Retinal pigment epithelial cell (primary cell): Measurements from ENCODE around the gene PDE2A.
A peak's percentile ranks its signal among the peaks of the same experiment; 100 is the strongest.

Experiments
- DNase-seq: peaks from one replicate; pipeline ENCODE4 v3.0.0-alpha.2; 2010; ENCODE audit warnings: low read depth
- H3K4me3 ChIP-seq: 2 replicates; pipeline ENCODE4 v1.5.1; 2011; ENCODE audit warnings: mild to moderate bottlenecking, low read length, control low read depth, moderate library complexity
- TF ChIP-seq, protein P1 (sequence below): conservative IDR thresholded peaks from 2 replicates; pipeline ENCODE4 v1.5.1; 2011; ENCODE audit warnings: low read depth, low read length, control low read depth, inconsistent platforms

The PDE2A gene

DNA sequence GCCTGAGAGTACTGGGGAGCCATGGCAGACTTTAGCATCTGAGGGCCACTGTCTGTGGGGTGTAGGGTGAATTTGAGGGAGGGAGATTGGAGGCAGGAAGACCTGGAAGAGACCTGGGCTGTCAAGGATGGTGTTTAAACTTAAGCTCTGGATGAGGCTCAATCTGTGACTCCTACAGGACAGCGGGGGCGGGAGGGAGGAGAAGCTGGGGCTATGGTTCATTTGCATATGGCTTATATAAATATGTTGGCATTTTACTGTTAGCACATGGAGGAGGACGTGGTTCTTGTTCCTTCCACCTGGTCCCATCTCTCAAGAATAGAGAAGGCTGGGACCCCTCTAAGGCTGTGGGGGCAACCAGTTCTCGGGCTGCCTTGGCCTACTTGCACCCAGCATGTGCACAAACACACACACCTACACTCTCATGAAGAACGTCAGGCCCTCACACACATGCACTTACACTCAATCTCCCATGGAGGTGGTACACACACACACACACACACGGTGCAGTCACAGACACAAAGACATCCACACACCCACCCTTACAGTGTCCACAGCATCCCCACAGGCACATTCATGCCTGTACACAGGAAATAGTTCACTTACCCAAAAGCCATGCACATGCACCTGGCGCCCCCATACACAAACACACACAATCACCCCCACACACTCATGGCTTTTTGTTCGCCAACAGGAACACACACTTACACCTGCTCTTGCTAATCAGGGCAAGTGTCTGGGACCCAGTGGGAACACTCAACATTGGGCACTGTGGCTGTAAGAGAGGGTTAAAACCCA, 81.3 kb downstream of the PDE2A start:
- TF ChIP-seq, protein P1, sequence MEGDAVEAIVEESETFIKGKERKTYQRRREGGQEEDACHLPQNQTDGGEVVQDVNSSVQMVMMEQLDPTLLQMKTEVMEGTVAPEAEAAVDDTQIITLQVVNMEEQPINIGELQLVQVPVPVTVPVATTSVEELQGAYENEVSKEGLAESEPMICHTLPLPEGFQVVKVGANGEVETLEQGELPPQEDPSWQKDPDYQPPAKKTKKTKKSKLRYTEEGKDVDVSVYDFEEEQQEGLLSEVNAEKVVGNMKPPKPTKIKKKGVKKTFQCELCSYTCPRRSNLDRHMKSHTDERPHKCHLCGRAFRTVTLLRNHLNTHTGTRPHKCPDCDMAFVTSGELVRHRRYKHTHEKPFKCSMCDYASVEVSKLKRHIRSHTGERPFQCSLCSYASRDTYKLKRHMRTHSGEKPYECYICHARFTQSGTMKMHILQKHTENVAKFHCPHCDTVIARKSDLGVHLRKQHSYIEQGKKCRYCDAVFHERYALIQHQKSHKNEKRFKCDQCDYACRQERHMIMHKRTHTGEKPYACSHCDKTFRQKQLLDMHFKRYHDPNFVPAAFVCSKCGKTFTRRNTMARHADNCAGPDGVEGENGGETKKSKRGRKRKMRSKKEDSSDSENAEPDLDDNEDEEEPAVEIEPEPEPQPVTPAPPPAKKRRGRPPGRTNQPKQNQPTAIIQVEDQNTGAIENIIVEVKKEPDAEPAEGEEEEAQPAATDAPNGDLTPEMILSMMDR = no peak
- no peak overlapping the region for H3K4me3 ChIP-seq
- no peak for DNase-seq

DNA sequence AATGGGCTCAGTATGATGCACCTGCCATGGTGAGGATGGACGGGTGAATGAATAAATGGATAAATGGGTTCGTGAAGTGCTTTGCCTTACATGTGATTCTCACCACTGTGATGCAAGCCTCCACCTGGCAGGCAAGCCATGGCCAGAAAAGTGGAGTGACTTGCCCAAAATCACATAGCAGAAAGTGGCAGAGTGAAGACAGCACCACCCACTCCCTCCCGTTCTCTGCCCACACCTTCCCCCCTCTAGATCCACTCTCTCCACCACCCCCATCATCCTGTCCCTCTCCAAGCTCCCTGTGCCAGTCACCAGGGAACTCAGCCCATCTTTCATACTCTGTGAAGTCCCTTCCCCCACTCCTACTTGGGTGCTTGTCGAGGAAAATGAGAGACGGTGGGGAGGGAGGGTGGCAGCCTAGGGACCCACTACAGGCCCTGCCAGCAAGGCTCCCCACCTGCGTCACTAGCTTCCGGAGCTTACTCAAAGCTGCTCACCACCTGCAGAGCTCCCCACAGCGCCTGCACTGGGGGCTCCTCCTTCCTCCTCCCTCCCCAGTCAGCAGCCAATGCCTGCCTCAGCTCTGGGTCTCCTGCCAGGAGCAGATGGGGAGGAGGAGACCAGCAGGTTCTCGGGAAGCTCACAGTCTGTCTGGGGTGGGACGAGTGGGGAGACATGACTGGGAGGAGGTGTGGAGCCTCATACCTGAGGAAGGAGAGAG, 82.3 kb downstream of the PDE2A start:
- no peak for DNase-seq
- TF ChIP-seq, protein P1 = no peak
- no peak overlapping the region for H3K4me3 ChIP-seq

DNA sequence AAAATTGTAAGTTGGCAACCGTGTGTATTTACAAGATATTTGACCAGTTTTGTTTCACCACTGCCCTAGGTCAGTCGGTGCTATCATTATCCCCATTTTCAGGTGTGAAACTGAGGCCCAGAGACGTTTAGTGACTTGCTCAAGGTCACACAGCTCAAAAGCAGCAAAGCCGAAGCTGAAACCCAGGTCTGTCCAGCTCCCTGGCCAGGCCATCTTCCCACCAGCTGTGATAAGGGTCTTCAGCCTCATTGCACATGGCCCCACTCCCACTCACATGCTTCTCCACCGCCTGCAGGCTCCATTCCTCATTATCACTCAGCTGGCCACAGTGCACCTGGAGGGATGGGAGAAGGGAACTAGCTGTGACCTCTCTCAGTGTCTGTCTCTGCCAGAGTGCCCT, 83.2 kb downstream of the PDE2A start:
- TF ChIP-seq, protein P1 = no peak
- H3K4me3 ChIP-seq = no peak overlapping the region
- DNase-seq = no peak

DNA sequence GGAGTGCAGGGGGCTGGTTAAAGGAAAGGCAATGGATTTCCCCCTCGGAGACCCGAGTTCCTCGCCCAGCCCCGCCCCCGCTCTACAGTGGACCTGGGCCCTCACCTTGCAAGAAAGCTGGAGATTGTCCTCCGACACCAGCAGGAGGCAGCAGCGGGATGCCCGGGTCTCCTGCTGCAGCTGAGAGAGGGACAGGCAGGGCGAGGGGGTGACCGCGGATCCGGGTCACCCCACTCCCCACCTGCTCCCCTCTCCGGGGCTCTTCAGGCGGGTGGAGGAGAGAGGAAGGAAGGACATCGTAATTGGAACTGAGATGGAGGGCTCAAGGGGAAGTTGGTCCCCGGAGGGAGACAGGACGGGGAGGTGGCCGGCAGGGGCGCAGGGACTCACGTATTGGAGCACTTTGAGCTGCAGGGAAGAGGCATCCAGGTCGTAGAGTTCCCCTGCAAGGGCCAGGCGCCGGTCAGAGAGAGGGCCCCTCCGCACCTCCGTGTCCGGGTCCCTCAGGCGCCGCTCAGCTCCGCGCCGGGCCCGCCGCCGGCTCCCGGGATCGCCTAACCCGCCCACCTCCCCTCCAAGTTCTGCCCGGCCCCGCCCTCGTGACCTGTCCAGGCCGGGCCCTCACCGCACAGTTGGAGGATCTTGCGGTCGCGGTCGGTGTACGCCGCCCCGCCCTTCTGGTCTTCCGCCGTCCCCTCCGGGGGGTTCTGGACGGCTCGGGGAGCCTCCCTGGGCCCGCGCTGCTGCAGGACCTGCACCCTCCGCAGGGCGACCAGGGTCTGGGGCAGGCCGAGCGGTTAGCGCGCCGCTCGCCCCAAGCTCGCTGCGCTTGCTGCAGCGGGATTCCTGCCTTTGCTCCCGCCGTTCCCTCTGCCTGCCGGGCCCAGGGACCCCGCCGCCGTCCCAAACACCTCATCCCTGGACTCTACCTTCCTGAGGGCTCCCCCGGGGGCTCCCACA, 84.1 kb downstream of the PDE2A start:
- H3K4me3 ChIP-seq = peak overlapping the region; percentile 35
- DNase-seq = no peak
- TF ChIP-seq, protein P1 = peak; percentile 75

DNA sequence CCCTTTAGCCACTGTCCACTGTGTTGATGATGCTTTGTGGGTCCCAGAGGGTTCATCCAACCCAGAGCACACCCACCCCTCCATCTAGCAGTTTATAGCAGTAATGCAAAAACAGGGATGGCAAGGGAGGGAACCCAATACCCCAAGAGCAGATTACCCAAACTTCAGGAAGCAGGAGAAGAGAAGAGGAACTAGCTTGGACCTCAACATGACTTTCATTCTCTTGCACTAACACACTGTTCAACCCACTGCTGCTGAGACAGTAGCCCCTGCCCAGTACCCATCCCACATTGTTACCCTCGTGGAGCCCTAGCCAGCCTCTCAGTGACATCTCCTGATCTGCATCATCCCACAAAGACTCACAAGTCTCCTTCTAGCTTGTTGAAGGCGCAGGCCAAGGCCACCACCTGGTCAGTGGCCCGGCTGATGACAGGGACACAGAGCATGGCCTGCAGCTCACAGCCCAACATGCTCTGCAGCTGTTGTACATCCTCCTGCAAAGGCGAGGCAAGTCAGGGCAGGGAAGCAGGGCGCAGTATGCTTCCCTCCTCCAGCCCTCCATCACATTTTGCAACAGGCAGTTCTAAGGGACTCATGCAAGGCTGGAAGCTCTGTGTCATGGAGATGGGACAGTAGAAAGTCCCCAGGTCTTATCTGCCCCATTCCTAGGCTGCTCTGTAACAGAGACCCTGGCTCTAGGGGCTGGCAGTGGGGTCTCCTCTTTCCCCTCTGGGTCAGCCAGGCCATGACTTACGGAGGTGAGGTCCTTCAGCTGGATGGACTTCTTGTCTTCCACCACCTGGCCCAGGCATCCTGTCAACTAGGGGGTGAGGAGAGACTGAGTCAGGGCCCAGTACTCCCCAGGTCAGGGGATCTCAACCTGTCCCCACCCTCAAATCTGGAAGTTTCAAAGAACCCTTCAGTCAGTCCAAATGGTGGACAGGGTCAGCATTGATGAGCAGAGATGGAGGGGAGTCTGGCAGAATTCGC, 85.5 kb downstream of the PDE2A start:
- DNase-seq = no peak
- TF ChIP-seq, protein P1 = no peak
- no peak overlapping the region for H3K4me3 ChIP-seq

DNA sequence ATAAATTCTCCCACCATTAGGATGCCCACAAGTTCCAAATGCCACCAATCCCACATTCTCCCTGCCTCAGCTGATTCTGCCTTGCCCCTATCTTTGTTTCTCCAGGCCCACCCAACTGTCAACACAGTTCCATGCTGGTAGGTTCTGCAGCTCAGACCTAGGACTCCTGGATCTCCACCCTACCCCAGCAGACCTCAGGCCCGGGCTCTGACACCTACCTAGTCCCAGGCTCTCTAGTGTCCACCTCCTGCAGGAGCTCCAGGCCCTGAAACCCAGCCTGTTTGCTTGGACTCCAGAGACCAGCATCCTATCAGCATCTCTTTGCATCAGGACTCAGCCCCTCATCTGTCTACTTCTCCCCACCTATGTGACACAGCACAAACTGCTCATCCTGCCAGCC, 86.5 kb downstream of the PDE2A start:
- TF ChIP-seq, protein P1 = no peak
- DNase-seq = no peak
- no peak overlapping the region for H3K4me3 ChIP-seq
